Measurements from ENCODE around the gene NGEF.

Gene NGEF

GRCh38 chr2:233033672-233034071, 20.6 kb upstream of the NGEF start:
- TF ChIP-seq REST (IDR thresholded peaks at IDR 0.05; ENCODE audit: low read depth) (no peak), MAX (IDR thresholded peaks at IDR 0.05) (no peak), USF1 (IDR thresholded peaks at IDR 0.05) (no peak), FOXM1 (IDR thresholded peaks at IDR 0.05; ENCODE audit: borderline replicate concordance, low read depth) (no peak), CREB1 (IDR thresholded peaks at IDR 0.05; ENCODE audit: low read depth) (no peak), TAF1 (IDR thresholded peaks at IDR 0.05; ENCODE audit: low read depth) (no peak), EP300 (IDR thresholded peaks at IDR 0.05; ENCODE audit: borderline replicate concordance) (no peak), EGR1 (IDR thresholded peaks at IDR 0.05) (no peak), RAD21 (IDR thresholded peaks at IDR 0.05; ENCODE audit: low read depth) (no peak), CEBPB (IDR thresholded peaks at IDR 0.05) (no peak), YY1 (IDR thresholded peaks at IDR 0.05; ENCODE audit: low read depth) (no peak), NFIC (IDR thresholded peaks at IDR 0.05) (no peak), TCF12 (IDR thresholded peaks at IDR 0.05; ENCODE audit: low read depth) (no peak)

- TF ChIP-seq REST (IDR thresholded peaks at IDR 0.05; ENCODE audit: low read depth) (no peak), TCF12 (IDR thresholded peaks at IDR 0.05; ENCODE audit: low read depth) (no peak), FOXM1 (IDR thresholded peaks at IDR 0.05; ENCODE audit: borderline replicate concordance, low read depth) (no peak), MAX (IDR thresholded peaks at IDR 0.05) (no peak), YY1 (IDR thresholded peaks at IDR 0.05; ENCODE audit: low read depth) (no peak), CREB1 (IDR thresholded peaks at IDR 0.05; ENCODE audit: low read depth) (no peak), EGR1 (IDR thresholded peaks at IDR 0.05) (no peak), NFIC (IDR thresholded peaks at IDR 0.05) (no peak), TAF1 (IDR thresholded peaks at IDR 0.05; ENCODE audit: low read depth) (no peak), USF1 (IDR thresholded peaks at IDR 0.05) (no peak), ZBTB7A (IDR thresholded peaks at IDR 0.05; ENCODE audit: low read depth) (no peak), TEAD4 (IDR thresholded peaks at IDR 0.05) (no peak), CEBPB (IDR thresholded peaks at IDR 0.05) (no peak), RAD21 (IDR thresholded peaks at IDR 0.05; ENCODE audit: low read depth) (no peak), EP300 (IDR thresholded peaks at IDR 0.05; ENCODE audit: borderline replicate concordance) (no peak)
Observed at GRCh38 chr2:233032551-233033320, 19.7 kb upstream of the NGEF start, which contains the start of gene NEU2. NEU2 (plus strand) TSS chr2:233032672; CDS start chr2:233032672, 0 bp downstream.

- TF ChIP-seq USF1 (IDR thresholded peaks at IDR 0.05) = no peak
Observed at GRCh38 chr2:233031556-233032500, 18.8 kb upstream of the NGEF start.

GRCh38 chr2:233029321-233029720, 16.3 kb upstream of the NGEF start:
- no peak for TF ChIP-seq RAD21 (IDR thresholded peaks at IDR 0.05; ENCODE audit: low read depth)
- TF ChIP-seq ZBTB7A (IDR thresholded peaks at IDR 0.05; ENCODE audit: low read depth) = no peak

GRCh38 chr2:233026198-233026813, 13.2 kb upstream of the NGEF start:
- TF ChIP-seq TEAD4 (IDR thresholded peaks at IDR 0.05) (no peak), EGR1 (IDR thresholded peaks at IDR 0.05) (no peak), TAF1 (IDR thresholded peaks at IDR 0.05; ENCODE audit: low read depth) (no peak), NFIC (IDR thresholded peaks at IDR 0.05) (no peak)
